GM12864 (cell line): Measurements from ENCODE around the gene MEF2C.

Experiments used
- DNase-seq: peaks from one replicate; pipeline ENCODE4 v3.0.0-alpha.2; 2011; ENCODE audit warnings: low read depth
- H3K4me3 ChIP-seq: 2 replicates; pipeline ENCODE4 v1.5.1; 2011; ENCODE audit warnings: mild to moderate bottlenecking, low read depth, low read length, control low read depth
- TF ChIP-seq, protein P1 (sequence below): IDR thresholded peaks from 2 replicates; pipeline ENCODE4 v1.5.1; 2011; ENCODE audit warnings: low read depth, mild to moderate bottlenecking, moderate library complexity, low read length, control low read depth, inconsistent platforms; ENCODE audit errors: missing control alignments

The MEF2C gene

GRCh38 chr5:88837222-88837621 lies 45.8 kb downstream of the MEF2C start:
- no peak for DNase-seq
- H3K4me3 ChIP-seq = no peak overlapping the region; the same call in 1 of the 2 replicates
- TF ChIP-seq, protein P1, sequence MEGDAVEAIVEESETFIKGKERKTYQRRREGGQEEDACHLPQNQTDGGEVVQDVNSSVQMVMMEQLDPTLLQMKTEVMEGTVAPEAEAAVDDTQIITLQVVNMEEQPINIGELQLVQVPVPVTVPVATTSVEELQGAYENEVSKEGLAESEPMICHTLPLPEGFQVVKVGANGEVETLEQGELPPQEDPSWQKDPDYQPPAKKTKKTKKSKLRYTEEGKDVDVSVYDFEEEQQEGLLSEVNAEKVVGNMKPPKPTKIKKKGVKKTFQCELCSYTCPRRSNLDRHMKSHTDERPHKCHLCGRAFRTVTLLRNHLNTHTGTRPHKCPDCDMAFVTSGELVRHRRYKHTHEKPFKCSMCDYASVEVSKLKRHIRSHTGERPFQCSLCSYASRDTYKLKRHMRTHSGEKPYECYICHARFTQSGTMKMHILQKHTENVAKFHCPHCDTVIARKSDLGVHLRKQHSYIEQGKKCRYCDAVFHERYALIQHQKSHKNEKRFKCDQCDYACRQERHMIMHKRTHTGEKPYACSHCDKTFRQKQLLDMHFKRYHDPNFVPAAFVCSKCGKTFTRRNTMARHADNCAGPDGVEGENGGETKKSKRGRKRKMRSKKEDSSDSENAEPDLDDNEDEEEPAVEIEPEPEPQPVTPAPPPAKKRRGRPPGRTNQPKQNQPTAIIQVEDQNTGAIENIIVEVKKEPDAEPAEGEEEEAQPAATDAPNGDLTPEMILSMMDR = no peak

DNA sequence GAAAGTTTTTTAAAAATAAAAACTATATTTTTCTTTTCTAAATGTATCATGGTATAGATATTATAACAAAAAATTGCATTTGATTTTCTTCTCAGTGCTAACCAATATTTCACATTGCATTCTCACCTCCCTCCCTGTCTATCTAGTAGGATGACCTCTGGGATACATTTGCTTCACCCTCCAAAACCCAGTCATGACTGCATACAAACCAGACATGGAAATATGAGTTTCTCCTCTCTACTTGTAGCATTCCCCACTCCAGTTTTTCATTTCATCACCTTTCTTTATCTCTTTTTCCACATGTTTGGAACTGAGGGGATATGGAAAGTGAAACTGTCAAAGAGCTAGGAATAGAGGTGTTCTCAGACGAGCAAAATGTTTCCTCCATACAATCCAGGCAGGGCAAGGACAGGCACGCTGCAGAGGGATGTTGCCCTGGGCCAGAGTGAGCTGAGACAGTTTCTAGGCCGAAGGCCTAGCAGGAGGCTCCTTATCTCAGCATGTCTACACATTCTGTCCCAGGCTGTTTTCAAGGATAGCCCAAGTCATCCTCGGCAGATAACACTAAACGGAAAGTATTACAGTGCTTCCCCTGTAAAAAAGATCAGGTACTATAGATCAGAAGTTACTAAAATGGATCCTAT lies 46.7 kb downstream of the MEF2C start:
- TF ChIP-seq, protein P1 = no peak
- H3K4me3 ChIP-seq = peak overlapping the region; percentile 31; the same call in 1 of the 2 replicates
- no peak for DNase-seq

DNA sequence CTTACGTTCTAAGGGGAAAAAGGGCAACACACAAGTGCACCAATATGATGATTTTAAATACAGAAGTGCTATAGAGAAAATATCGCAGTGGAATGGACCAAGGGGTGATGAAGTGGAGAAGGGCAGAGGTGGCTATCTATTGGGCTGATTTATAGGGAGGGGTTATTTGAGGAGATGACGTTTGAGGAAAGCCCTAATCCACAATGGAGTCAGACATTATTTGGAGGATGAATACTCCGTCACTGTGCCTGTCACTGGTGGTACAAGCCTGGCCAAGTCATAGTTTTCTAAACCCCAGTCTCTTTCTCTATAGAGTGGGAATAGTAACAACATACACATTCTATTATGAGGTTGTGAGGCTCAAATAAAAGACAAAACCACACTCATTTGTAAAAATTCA lies 48.5 kb downstream of the MEF2C start:
- no peak for DNase-seq
- H3K4me3 ChIP-seq = peak overlapping the region; percentile 31; the same call in 1 of the 2 replicates

GRCh38 chr5:88834131-88834462 lies 48.9 kb downstream of the MEF2C start:
- DNase-seq = no peak
- TF ChIP-seq, protein P1 = no peak
- H3K4me3 ChIP-seq = peak overlapping the region; percentile 37; the same call in 1 of the 2 replicates

More for the DNA sequence above, 48.5 kb downstream of the MEF2C start:
- TF ChIP-seq, protein P1 = no peak

DNA sequence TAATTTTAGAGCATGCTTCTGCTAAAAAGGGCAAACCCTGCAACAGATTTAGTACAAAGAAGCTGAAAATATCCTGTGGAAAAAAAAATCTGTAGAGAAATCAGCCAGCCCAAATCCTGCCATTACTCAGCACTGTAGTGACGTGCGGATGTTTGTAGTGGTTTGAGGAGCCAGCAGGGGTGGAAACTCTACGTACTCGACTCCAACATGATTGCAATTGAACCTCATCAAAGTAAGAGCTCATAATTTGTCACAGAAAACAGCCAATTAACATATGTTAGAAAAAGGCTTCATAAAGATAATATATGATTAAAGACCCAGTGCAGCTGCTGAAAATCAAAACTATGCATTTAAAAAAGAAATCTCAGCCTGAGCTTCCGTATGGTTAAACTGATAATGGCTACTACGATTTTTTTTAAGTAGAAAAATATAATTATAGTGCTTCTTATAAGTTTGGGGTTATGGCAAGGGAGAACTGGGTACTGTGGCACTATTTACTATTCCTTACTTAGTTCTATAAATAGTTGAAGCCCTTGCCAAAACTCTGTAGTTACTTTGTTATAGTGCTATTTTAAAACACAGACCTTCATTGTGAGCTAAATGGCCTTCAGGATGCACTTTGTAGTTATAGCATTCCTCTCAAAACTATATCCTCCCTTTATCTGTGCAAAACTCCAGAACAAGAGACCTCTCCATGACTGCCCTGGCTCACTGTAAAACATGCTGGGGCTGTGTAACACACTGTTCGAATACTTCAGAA lies 49.4 kb downstream of the MEF2C start:
- peak overlapping the region; percentile 37; the same call in 1 of the 2 replicates for H3K4me3 ChIP-seq
- TF ChIP-seq, protein P1 = no peak
- DNase-seq = no peak

GRCh38 chr5:88831816-88832215 lies 51.2 kb downstream of the MEF2C start:
- no peak for DNase-seq
- TF ChIP-seq, protein P1 = no peak
- no peak overlapping the region; the same call in 1 of the 2 replicates for H3K4me3 ChIP-seq
